Keratinocyte (primary cell): ENCODE measurements around the gene SLC3A2.

Source experiments
- EZH2 ChIP-seq: IDR thresholded peaks from one replicate; pipeline ENCODE4 v1.6.1; 2012; ENCODE audit warnings: inconsistent platforms, mild to moderate bottlenecking, low read length, moderate library complexity
- TF ChIP-seq, protein P1 (sequence below), 3 experiments: IDR thresholded peaks in 1 of 3; conservative IDR thresholded peaks in 1 of 3; optimal IDR thresholded peaks in 1 of 3; 2 replicates in 2 of 3; 3 replicates in 1 of 3; pipeline versions ENCODE3 to v1.5.1; 2011; ENCODE audit warnings: low read length in 3 of 3, mild to moderate bottlenecking in 3 of 3, moderate library complexity in 2 of 3, control low read depth in 1 of 3, inconsistent platforms in 1 of 3; ENCODE audit not compliant: insufficient read depth in 2 of 3; ENCODE audit errors: extremely low read depth in 1 of 3

DNA sequence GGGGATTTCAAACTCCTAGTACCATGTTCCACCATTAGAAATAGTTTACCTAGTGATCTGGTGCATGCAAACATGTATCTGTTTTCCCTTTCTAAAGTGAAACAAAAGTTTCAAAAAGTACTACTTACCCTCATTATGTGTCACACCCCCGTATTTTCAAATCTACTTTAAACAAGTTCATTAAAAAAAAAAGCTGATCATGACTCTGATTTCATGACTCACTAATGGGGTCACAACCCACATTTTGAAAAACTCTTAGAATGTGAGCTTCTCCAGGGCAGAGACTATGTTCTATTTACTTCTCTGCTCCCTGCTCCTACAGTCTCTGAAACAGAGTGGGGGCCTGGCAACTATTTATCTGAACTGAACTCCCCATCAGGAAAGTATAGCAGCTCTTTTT lies 22.2 kb downstream of the SLC3A2 start:
- TF ChIP-seq, protein P1, sequence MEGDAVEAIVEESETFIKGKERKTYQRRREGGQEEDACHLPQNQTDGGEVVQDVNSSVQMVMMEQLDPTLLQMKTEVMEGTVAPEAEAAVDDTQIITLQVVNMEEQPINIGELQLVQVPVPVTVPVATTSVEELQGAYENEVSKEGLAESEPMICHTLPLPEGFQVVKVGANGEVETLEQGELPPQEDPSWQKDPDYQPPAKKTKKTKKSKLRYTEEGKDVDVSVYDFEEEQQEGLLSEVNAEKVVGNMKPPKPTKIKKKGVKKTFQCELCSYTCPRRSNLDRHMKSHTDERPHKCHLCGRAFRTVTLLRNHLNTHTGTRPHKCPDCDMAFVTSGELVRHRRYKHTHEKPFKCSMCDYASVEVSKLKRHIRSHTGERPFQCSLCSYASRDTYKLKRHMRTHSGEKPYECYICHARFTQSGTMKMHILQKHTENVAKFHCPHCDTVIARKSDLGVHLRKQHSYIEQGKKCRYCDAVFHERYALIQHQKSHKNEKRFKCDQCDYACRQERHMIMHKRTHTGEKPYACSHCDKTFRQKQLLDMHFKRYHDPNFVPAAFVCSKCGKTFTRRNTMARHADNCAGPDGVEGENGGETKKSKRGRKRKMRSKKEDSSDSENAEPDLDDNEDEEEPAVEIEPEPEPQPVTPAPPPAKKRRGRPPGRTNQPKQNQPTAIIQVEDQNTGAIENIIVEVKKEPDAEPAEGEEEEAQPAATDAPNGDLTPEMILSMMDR (optimal IDR thresholded peaks at IDR 0.05 in 1 of 3, IDR thresholded peaks at IDR 0.05 in 1 of 3, conservative IDR thresholded peaks at IDR 0.05 in 1 of 3; ENCODE audit: extremely low read depth in 1 of 3, insufficient read depth in 2 of 3, low read length in 3 of 3) = no peak
- TF ChIP-seq EZH2 = no peak
